Measurements from ENCODE around the gene TTLL6.
A peak's percentile ranks its signal among the peaks of the same experiment; 100 is the strongest.

Gene TTLL6

GRCh38 chr17:48735062-48735351 is 82.0 kb downstream of the TTLL6 start:
- no peak for DNase-seq

DNA sequence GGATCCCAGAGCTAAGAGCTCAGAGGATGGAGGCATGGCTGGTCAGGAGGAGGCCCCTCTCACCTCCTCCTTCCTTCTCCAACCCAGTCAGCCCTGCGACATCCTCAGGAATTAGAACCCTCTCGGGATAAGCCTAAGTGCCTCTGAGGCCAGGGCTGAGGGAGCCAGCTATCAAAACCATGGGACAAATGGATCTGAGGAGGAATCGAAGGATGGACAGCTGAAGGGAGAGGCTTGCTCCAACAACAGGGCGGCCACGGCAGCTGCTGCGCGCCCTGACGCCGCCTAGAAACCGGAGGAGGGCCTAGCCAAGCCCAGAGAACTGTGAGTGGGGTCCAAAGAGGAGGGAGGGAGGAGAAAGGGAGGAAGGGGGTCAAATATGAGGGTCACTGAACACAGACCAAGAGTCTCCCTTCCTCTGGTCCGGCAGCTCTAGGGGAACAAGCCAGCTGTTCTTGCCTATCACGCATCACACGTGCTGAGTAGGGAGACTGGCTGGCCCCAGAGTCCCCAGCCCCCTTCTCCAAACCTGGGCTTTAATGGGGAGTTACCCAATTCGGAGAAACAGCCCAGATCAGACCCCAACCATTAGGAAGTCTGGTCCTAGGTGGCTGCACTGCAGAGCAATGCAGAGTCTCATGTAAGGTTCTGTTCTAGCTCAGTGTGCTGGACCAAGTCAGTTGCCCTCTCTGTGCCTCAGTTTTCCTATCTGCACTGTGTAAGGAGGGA is 82.5 kb downstream of the TTLL6 start:
- no peak for DNase-seq

DNA sequence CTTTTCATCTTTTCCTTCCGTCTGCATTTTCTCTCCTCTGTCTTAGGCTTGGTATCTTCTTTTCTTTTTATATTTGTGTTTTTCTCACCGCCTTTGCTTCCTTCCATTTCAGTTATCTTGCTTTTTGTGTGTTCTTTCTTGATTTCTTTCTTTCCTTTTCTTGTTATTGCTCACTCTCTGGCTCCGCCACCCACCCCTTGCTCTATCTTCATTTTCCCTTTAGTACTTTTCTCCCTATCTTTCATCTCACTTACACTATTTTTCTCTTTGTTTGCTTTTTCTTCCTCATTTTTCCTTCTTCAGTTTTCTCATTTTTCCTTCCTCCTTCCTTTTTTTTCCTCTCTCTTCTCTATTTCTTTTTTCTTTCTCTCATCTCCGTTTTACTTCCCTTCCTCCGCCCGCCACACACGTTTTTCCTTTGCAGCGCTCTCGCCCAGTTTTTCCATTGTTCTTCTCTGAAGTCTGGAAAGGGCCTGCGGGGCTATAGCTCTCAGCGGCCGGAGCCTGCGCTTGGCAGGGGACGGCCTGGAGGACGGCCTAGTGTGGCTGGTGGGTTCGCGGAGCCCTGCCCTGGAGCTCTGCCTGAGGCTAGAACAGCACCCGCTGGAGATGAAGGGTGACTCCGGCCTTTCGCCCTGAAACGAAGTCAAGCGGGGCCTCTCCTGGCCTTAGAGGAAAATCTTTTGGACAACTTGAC is 83.2 kb downstream of the TTLL6 start:
- DNase-seq, result no peak

GRCh38 chr17:48732688-48733629 is 84.1 kb downstream of the TTLL6 start:
- DNase-seq, result no peak

DNA sequence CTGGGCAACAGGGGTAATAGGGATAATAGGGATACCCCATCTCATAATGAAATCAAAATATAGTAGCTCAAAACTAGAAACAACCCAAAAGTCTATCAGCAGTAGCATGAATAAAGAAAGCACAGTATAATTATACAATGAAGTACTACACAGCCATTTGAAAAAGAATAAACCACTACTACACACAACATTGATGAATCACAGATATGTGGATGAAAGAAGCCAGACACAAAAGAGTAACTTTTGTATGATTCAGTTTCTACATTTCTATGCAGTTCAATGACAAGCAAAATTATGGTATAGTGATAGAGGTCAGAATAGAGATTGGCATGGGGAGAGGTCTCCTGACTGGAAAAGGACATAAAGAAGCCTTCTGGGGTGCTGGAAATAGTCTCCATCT is 85.7 kb downstream of the TTLL6 start:
- DNase-seq, result no peak

DNA sequence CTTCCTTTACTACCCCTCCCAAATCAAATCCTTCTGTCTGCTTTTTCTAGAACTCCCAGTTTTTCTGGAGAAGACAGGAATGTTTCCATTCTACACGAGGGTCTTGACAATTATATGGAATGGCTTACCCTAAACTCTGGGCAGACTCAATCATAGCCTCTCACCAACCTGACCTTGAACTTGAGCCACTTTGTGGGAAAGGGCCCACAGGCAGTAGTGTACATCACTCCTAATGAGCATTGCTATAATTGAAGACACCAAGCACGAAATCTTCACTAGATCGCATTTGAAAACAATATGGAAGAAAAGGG is 86.8 kb downstream of the TTLL6 start:
- DNase-seq, result no peak

- no peak for DNase-seq
Observed at GRCh38 chr17:48729335-48730239, 87.4 kb downstream of the TTLL6 start.

- DNase-seq, result peak; percentile 30
Observed at GRCh38 chr17:48728232-48729231, 88.5 kb downstream of the TTLL6 start, which contains the start of gene HOXB13. TSS of gene HOXB13 (minus strand) at chr17:48728750. CDS start at chr17:48728593, 157 bp downstream.

DNA sequence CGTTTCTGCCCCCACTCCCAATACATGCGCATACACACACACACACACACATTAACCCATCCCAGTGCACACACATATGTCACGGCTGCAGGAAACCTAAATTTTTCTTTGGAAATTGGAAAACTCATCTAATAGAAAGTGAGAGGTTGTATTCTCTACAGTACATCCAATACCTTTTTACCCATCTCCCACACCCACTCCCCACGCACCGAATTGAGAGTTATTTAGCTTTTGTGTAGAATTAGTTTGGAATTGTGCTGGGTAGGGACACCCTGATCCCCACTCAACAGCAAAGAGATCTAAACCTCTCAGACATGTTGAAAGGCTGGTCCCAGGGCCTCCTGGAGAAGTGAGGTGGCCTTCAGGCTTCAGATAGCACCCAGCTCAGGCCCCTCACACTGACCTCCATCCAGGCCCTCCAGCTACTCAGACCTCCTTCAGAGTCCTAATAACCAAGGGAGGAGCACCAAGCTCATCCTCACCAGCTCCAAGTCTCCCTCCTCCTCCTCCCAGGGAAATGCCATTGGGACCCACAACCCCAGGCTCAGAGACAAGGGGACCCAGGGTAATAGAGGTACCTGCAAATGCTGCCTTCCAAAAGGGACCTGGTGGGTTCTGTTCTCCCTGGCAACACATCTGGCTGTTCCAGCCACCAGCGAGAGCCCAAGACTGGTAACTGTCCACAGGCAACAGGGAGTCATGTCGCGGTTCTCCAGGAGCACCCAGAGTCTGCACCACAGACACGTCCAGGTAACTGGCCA is 89.4 kb downstream of the TTLL6 start:
- no peak for DNase-seq

- no peak for DNase-seq
Observed at GRCh38 chr17:48726916-48727286, 90.1 kb downstream of the TTLL6 start.

- DNase-seq, result no peak
Observed at GRCh38 chr17:48726114-48726915, 90.7 kb downstream of the TTLL6 start.

GRCh38 chr17:48725288-48726064 is 91.6 kb downstream of the TTLL6 start:
- DNase-seq, result no peak

GRCh38 chr17:48725004-48725287 is 92.1 kb downstream of the TTLL6 start:
- DNase-seq, result no peak

DNA sequence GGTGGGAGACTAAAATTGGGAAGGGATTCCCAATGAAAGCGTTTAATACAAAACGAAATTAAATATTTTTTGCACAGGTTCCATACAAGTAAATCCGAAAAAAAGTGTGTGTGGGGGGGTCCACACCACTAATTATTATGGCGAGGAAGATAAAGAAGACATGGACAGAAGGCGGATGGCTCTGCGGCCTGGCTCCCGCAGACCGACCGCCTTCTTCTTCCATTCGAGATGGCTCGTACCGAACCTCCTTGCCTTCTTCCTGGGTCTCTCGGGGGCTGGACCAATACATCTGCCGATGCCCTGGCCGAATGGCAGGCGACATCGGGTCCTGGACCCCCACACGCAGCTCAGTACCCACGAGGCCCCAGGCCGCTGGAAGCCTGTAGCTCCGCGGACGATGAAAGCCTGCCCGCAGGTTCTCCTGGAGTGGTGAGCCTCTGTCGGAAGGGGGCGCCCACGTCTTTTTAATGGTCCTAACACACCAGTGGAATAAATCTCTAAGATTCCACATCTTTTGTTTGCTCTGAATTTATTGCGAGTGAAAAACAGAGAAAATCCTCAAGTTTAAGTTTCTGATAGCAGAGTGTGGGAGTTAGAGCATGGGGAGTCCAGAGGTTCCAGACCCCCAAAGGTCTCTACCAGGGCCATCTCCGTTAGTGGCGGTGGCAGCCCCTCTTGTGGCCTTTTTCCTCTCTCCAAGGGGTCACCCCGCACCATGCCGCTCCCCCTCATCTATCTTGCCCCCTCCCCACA is 92.6 kb downstream of the TTLL6 start:
- peak; percentile 65 for DNase-seq

DNA sequence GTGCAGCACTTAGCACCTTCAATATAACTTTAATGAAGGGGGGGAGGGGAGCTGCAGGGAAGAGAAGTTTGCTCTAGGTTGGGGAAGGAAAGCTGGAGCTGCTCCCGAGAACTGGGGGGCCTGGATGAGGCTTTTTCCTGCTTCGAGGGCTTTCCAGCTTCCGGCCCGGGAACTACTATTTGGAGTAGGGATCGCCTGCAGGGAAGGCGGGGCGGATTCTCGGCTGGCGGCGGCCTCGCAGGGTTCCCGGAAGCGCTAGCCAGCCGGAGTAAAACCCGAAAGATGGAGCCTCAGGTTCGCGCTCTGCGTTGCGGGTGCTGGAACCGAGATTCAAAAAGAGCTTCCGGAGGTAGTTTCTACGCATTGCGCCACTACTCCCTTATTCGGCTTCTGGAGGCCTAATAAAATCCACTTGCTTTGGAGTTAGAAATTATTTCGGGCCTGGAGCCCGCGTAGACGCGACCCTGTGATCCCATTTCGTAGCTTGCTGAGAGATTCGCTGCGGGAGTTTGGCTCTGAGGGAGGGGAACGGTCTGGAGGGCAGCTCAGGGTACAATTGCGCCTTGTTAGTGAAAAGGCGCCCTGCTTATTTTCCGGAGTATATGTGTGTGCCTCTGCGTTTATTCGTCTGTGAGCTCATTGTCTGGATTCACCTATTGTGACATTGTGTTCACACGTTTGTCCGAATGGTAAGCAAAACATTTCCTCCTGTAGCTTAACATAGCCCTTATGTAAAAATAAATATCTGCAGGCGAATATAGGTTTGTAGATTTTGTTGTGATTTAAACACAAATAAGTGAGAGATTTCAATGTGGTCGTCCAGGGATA is 93.4 kb downstream of the TTLL6 start:
- DNase-seq, result no peak

DNA sequence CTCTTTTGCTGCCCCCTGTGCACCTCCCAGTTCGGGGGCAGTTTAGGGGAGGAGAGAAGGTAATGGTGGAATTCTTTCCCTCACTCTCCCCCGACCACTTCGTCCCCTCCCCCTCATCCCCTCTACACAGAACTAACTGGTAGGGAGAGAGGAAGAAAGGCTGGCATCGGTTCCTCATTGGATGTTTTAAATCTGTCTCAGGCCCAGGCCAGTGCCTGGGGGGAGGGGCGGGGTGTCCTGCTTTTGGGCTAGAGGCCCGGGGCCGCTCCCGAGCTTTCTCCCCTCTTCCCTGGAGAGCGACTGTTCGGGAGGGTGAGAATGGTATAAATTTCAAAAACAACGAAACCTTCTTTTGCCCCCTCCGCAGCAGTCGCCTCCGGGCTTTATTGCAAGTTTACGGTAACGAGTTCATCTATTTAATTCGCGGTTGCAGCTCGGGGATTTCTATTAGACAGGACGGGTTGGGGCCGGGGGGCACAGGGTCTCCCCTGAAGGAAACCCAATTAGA is 94.1 kb downstream of the TTLL6 start, which contains the start of gene PRAC2:
TSS of gene PRAC2 (plus strand) at position 271 of the 508 bp plus-strand sequence. CDS start 1,226 bp downstream, outside the sequence.
- DNase-seq, result no peak
